Measurements from ENCODE around the gene SCN3A. TPM values are rescaled to one million over a fixed set of nuclear protein-coding genes. Genes with fewer than 3 reads are reported as not detected.

The SCN3A gene
- total and polyA plus RNA-seq, 2 donors (not counting 3 experiments of a cell fraction or from before 2014, with no cell fraction given) = not detected

- H3K9me1 ChIP-seq (replicated peaks; ENCODE audit: control insufficient read depth, extremely low read depth, insufficient read depth, low read length) = no peaks in the 10 kb centered on the region
- H2AFZ ChIP-seq (ENCODE audit: low read depth, low read length) = no peak overlapping the region
- BruUV-seq (replicated peaks) = no TSS peak
- no peaks in the 10 kb centered on the region for H3K4me1 ChIP-seq (ENCODE audit: control insufficient read depth, extremely low read depth, insufficient read depth, low read length)
- H4K20me1 ChIP-seq (replicated peaks; ENCODE audit: control insufficient read depth, extremely low read depth, insufficient read depth, low read length) = no peaks in the 10 kb centered on the region
- H3K9me3 ChIP-seq (replicated peaks; ENCODE audit: control insufficient read depth, insufficient read depth, low read length) = no peaks in the 10 kb centered on the region
- no peak overlapping the region for H3K27ac ChIP-seq (ENCODE audit: insufficient read depth, low read depth, low read length)
- CTCF ChIA-PET = interaction anchor here (1.1 to 2.8 kb wide), 2 partner anchors 8 to 13 kb away, joined by 4 to 24 read pairs; partner anchors contain the start of gene SCN3A
- H3K4me3 ChIP-seq (replicated peaks in 1 of 3; ENCODE audit: insufficient read depth in 1 of 3, low read depth in 1 of 3, low read length in 3 of 3) = no peak overlapping the region
- H3K27me3 ChIP-seq (ENCODE audit: control insufficient read depth in 2 of 2, insufficient read depth in 2 of 2, low read length in 2 of 2) = peaks cover 3 to 4% of the 10 kb centered on the region in 2 experiments
- no peaks in the 10 kb centered on the region for H3K36me3 ChIP-seq (ENCODE audit: control insufficient read depth in 2 of 2, extremely low read depth in 1 of 2, insufficient read depth in 2 of 2, low read length in 2 of 2)
- FAIRE-seq (no peak), DNase-seq (ENCODE audit: low read depth, low spot score) (no peak)
- no peak overlapping the region for H3K9ac ChIP-seq (replicated peaks; ENCODE audit: extremely low read depth, insufficient read depth, low read length)
- POLR2A ChIA-PET = no interaction called here
- dilution Hi-C loops (cut with MboI; ENCODE audit: extremely low pct_ligation_motif_present, low sequenced_read_pairs) (no loop called here), intact Hi-C loops (cut with micrococcal nuclease) (no loop called here)
- H3K79me2 ChIP-seq (ENCODE audit: control insufficient read depth, insufficient read depth, low read length) = no peaks in the 10 kb centered on the region
- H3K4me2 ChIP-seq (ENCODE audit: insufficient read depth, low read length) = no peak overlapping the region
- TF ChIP-seq CTCF (IDR thresholded peaks at IDR 0.05; ENCODE audit: extremely low read depth in 1 of 2, insufficient read depth in 1 of 2, low read depth in 1 of 2, low read length in 2 of 2) = no peak
- TF ChIP-seq POLR2A (IDR thresholded peaks at IDR 0.05; ENCODE audit: low read depth, low read length) = no peak
- no peak for TF ChIP-seq JUN (IDR thresholded peaks at IDR 0.05; ENCODE audit: borderline replicate concordance, insufficient read depth, insufficient read length, low read depth)
- TF ChIP-seq MYC (IDR thresholded peaks at IDR 0.05; ENCODE audit: low read depth, low read length) = no peak
- no peak for TF ChIP-seq GATA2 (IDR thresholded peaks at IDR 0.05; ENCODE audit: insufficient read depth, insufficient read length, low read depth, low read length)
- TF ChIP-seq POLR2AphosphoS5 (IDR thresholded peaks at IDR 0.05; ENCODE audit: insufficient read depth, low read depth, low read length) = no peak
- TF ChIP-seq MAX (IDR thresholded peaks at IDR 0.05; ENCODE audit: insufficient read depth, insufficient read length) = no peak
- TF ChIP-seq FOS (IDR thresholded peaks at IDR 0.05; ENCODE audit: borderline replicate concordance, insufficient read depth, low read length) = no peak
- no peak for TF ChIP-seq EZH2 (IDR thresholded peaks at IDR 0.05; ENCODE audit: borderline replicate concordance, low read depth, low read length, severe bottlenecking)
Observed at GRCh38 chr2:165191096-165191728, 12.6 kb downstream of the SCN3A start.
